Putamen (tissue), 1 donor: ENCODE data around the gene EARS2.
"Not testable (repeated sequence)": the region's sequence is repeated elsewhere in the genome, so short reads cannot be mapped to it uniquely, and the experiment has no call there.

Source experiments
- DNase-seq: peaks from one replicate; pipeline ENCODE4 v3.0.0-alpha.2; 2016; ENCODE audit warnings: low spot score

Gene EARS2

DNA sequence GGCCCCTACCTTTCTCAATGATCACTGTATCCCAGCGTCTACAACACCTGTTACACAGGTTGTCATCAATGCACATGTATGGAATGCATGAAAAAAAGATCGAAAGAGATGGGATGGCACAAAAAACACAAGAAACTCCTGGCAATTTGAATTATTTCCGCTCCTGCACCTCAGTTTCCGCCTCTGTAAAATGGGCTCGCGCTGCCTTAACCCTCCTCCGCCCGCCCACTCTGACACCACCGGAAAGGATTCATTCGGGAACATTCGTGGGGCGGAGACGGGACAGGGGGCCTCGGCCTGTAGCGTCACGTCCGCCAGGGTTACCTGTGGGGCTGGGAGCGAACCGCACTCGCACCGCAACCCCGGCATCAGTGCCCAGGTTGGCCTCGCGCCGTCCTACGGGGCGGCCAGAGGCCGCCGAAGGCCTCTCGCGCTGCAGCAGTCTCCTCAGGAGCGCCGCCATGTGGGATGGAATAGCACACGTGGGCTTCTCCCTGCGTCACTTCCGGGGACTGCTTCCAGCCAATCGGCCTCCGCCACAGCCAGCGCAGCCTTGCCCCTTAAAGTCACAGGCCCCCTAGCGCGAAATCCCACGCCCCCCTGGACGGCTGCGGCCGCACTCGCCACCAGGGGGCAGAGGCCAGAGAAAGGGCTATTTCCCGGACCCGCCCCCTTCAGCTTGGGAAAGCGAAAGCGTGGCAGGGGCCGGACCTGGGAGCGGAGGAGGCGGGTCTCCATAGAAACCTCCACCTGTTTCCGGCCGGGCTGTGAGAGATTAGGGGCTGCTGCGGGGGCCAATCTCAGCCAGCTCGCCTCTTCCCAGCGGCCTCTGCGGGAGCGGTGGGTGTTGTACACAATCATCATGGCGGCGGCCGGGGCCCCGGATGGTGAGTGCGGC, at the start of gene EARS2, which contains the start of gene UBFD1:
Gene EARS2, minus strand, starts transcription at position 470 of the 898 bp plus-strand sequence. Its CDS starts 7 bp downstream, at position 463.
Gene UBFD1, plus strand, starts transcription at position 847 of the 898 bp plus-strand sequence. Its CDS starts 16 bp downstream, at position 863.
- peak; percentile 97 for DNase-seq

DNA sequence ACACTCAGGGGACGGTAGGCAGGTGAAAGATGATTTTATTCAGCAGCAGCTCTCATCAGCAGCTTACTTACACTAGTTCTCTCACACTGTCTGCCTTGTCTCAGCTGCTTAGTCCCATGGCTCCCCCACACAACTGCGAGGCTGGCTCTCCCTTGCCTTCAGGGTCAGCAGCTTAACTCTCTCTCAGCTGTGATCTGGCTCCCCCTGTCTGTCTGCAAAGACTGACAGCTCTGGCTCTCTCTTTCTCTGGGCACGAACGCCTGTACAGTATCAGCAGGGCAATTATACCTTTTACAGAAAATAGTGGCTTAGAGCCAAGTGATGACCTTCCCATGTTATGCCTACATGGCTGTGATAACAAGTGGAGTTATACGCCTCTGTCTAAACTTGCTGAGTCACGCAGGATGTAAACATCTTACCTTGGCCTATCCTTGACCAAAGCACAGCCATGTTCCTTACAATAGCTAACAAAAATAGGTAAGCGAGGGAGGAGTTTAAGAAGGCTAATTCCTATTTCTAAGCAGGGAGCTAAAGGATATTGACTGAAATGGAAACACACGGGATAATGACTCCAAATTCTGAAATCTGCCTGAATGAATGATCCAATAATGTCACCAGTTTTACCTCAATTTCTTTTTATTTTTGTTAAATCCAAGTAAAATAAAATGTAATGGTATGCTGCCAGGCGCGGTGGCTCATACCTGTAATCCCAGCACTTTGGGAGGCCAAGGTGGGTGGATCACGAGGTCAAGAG, 40.0 kb upstream of the EARS2 start:
- DNase-seq: no peak

- DNase-seq: peak; percentile 89
These were observed 39.0 kb upstream of the EARS2 start, which contains the start of gene NDUFAB1 for GRCh38 chr16:23595951-23596720. TSS of gene NDUFAB1 (minus strand) at chr16:23596316. CDS start at chr16:23596290, 26 bp downstream.

- DNase-seq: no peak
These were observed 38.2 kb upstream of the EARS2 start for GRCh38 chr16:23595246-23595950.

DNA sequence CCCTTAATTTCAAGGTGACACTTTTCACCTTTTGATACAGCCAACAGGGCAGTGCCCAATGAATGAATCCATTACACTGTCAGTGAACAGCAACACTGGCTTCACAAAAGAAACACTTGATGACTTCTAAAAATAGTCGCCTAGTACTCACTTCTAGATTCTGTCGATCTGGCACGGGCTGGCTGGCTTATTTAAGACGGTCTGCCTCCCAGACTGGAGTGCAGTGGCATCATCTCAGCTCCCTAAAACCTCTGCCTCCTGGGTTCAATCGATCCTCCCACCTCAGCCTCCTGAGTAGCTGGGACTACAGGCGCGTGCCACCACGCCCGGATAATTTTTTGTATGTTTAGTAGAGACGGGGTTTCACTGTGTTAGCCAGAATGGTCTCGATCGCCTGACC, 37.0 kb upstream of the EARS2 start:
- no peak for DNase-seq

DNA sequence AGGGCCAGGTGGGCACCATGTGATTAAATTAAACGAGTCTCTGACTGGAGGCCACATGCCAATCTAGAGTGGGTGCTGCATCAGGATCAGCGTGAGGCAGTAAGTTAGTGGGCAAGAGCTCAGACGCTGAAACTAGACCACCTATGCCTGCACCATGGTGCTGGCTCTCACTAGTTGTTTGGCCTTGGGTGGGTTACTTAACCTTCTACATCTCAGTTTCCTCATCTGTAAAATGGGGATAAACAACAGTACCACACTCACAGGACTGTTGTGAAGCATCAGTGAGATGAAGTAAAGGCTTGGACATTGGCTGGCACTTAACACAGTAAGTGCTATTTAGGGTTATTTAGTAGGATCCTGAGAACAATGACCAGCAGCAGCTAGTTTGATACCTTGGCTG, 33.0 kb upstream of the EARS2 start:
- no peak for DNase-seq

- DNase-seq: no peak
These were observed 30.6 kb upstream of the EARS2 start for GRCh38 chr16:23587726-23588125.

DNA sequence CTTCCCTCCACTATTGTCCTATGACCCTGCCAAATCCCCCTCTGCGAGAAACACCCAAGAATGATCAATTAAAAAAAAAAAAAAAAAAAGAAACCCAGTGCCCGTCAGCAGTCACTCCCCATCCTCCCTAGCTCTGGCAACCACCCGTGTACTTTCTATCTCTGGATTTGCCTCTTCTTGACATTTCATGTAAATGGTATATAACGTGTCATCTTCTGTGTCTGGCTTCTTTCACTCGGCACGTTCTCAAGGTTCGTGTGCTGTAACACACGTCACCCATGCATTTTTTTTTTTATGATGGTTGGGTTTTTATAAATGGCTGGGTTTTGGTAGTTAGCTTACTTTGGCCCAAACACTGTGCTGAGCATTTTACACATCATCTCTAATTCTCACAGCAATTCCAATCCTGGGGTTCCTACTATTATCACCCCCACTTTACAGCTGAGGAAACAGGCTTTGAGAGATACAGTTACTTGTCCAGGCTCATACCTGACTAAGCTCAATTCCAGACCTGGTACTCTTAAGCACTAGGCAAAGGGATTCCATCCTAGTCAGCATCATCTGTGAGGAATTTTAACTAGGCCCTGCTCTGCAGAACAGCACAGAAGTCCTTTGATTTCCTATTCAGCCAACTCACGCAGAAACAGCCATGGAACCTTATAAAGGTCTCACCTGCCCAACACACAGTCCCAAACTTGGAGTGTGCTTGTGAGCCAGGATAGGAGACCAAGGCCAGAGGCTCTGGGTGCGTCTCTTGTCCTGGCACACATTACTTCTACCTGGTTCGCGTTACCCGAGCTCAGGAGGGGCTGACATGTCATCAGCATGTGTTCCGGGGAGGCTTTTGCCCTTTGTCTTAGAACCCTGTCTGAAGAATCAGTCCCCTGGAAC, 27.3 kb upstream of the EARS2 start:
- no peak for DNase-seq

DNA sequence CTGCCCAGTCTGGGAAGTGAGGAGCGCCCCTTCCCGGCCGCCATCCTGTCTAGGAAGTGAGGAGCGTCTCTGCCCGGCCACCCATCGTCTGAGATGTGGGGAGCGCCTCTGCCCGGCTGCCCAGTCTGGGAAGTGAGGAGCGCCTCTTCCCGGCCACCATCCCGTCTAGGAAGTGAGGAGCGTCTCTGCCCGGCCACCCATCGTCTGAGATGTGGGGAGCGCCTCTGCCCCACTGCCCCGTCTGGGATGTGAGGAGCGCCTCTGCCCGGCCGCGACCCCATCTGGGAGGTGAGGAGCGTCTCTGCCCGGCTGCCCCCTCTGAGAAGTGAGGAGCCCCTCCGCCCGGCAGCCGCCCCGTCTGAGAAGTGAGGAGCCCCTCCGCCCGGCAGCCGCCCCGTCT, 26.1 kb upstream of the EARS2 start:
- not testable (repeated sequence) for DNase-seq

DNA sequence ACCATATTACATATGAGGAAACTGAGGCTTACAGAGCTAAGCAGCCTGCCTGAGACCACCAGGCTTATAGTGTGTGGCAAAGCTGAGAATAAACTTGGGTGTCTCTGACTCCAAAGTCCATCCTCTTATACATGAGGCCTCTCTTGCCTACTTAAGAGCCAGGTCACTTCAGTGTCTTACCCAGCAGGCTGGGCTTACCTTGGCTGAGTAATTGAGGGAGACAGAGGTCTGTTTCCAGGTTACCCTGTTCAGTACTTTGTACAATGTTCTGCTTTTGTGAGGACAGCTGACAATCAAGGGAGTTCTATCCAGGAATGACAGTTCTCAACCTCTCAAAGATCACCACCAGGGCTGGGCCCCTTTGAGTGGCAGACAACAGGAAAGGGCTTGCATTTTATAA, 24.6 kb upstream of the EARS2 start:
- no peak for DNase-seq

DNA sequence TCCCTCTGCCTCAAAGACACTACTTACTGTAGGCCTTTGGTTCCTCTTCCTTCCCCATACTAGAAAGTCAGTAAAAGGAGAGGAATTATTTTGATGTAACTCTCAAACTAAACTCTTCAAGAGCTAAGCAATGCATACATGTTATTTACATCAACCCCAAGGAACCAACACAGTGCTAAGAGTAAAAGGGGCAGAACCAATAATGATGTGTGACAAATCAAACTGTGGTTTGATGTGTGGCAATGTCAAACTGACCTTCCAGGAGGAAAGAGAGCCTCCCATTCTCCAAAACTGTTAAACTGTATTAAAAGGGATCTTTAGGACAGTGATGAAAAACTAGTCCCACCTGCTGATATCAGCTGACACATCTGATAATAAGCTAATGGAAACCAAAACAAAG, 23.2 kb upstream of the EARS2 start:
- DNase-seq: no peak

DNA sequence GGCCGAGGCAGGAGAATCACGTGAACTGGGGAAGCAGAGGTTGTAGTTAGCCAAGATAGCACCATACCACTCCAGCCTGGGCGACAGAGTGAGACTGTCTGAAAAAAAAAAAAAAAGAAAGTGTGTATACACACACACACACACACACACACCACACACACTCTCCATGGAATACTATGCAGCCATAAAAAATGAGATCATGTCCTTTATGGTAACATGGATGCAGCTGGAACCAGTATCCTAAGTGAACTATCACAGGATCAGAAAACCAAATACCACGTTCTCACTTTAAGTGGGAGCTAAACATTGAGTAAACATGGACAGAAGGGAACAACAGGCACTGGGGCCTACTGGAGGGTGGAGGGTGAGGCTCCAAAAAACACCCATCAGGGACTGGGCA, 22.2 kb upstream of the EARS2 start:
- DNase-seq: no peak

GRCh38 chr16:23578101-23578830, 21.1 kb upstream of the EARS2 start:
- no peak for DNase-seq

GRCh38 chr16:23577493-23577892, 20.3 kb upstream of the EARS2 start:
- no peak for DNase-seq

DNA sequence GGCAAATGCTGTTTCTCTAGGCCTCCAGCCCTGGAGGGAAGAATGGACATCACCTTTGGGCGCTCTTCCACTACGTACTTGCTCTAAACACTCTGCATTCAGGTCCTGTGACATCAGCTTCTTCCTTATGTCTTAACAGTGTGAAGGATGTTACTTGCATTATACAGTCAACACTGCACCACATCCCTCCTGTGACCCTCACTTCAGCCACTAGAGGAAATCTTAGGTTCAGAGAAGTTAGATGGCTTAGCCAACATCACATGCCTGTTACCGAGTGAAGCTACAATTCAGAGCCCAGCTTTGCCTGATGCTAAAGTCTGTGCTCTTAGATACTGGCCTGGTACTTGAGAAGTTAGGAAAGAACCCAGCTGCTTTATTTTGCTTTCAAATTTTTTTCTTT, 18.7 kb upstream of the EARS2 start:
- no peak for DNase-seq

GRCh38 chr16:23573817-23574216, 16.7 kb upstream of the EARS2 start:
- no peak for DNase-seq

DNA sequence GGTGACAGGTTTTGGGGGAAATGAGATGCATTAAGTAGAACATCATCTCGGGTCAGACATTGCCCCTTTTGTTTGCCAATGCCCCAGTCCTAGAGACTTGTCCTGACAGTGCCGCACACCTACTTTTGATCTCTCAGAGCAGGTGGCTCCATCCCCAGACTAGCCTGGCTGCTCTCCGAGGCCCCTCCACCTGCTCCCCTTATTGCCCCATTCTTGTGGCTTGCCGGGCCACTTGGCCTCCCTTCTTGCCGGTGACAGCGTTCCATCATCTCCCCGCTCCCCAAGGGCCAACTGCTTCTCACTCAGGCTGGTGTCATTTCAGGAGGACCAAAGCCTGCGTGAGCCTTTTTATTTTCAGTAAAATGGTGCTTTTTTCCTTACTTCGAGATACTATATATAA, 15.2 kb upstream of the EARS2 start:
- no peak for DNase-seq

GRCh38 chr16:23571895-23572294, 14.7 kb upstream of the EARS2 start:
- DNase-seq: peak; percentile 33

GRCh38 chr16:23570992-23571632, 14.0 kb upstream of the EARS2 start:
- peak; percentile 24 for DNase-seq
